Breast epithelium (tissue), 3 donors: Measurements from ENCODE around the gene MPG.

Experiments
- CTCF ChIP-seq, 3 donors: fragments of 450-650 bp; IDR thresholded peaks; one replicate each; pipeline ENCODE4 v1.5.1; 2016 to 2017; ENCODE audit warnings: antibody characterized with exemption in 3 of 3, mild to moderate bottlenecking in 3 of 3, moderate library complexity in 3 of 3
- POLR2A ChIP-seq: fragments of 450-650 bp; IDR thresholded peaks from one replicate; pipeline ENCODE4 v1.6.1; 2016; ENCODE audit warnings: antibody characterized with exemption, mild to moderate bottlenecking, moderate library complexity
- POLR2AphosphoS5 ChIP-seq, 3 donors: sonication (generic); formaldehyde crosslinking; IDR thresholded peaks; one replicate each; pipeline ENCODE4 v1.6.1; 2017; ENCODE audit warnings: antibody characterized with exemption in 3 of 3

DNA sequence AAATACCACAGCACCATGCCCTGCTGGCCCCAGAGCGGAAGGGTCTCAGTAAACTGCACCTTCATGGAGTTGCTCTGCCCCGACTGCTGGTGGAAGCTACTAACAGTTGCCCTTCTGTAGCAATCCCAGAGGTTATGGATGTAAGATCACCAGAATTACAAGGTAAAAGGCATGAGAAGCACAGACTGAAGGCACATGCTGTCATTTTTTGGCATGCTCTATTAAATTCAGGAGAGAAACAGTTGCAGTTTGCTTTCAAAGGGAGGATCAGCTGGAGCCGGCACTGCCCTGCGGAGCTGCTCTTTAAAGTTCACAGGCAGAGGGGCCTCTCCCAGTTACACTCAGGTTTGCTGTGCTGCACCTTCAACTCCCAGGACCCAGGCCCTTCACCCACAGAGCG is 41.3 kb downstream of the MPG start:
- TF ChIP-seq POLR2A (no peak), CTCF (IDR thresholded peaks at IDR 0.05) (no peak), POLR2AphosphoS5 (IDR thresholded peaks at IDR 0.05) (no peak)
